Medulla oblongata (tissue), 1 donor: ENCODE measurements around the gene DLL1.

ENCODE experiments used
- DNase-seq: peaks from one replicate; pipeline ENCODE4 v3.0.0-alpha.2; 2015; ENCODE audit errors: extremely low spot score

Gene DLL1

GRCh38 chr6:170250981-170251775 lies 39.7 kb downstream of the DLL1 start:
- no peak for DNase-seq

- DNase-seq, result no peak
These were observed 40.4 kb downstream of the DLL1 start for GRCh38 chr6:170250455-170250854.

- DNase-seq, result no peak
These were observed 41.1 kb downstream of the DLL1 start for GRCh38 chr6:170249817-170250216.

- DNase-seq, result no peak
These were observed 41.8 kb downstream of the DLL1 start for GRCh38 chr6:170248861-170249600.

GRCh38 chr6:170248111-170248805 lies 42.6 kb downstream of the DLL1 start:
- no peak for DNase-seq

- DNase-seq, result no peak
These were observed 43.6 kb downstream of the DLL1 start for GRCh38 chr6:170247178-170247701.

- DNase-seq, result no peak
These were observed 45.3 kb downstream of the DLL1 start for GRCh38 chr6:170245475-170245992.

GRCh38 chr6:170244721-170245474 lies 46.0 kb downstream of the DLL1 start:
- DNase-seq, result peak; percentile 47

GRCh38 chr6:170243791-170244291 lies 47.0 kb downstream of the DLL1 start:
- DNase-seq, result peak; percentile 65

GRCh38 chr6:170243386-170243785 lies 47.5 kb downstream of the DLL1 start:
- peak; percentile 23 for DNase-seq

GRCh38 chr6:170238741-170239565 lies 51.9 kb downstream of the DLL1 start:
- DNase-seq, result no peak

- no peak for DNase-seq
These were observed 52.7 kb downstream of the DLL1 start for GRCh38 chr6:170237999-170238740.

GRCh38 chr6:170236131-170236836 lies 54.6 kb downstream of the DLL1 start:
- DNase-seq, result no peak

- no peak for DNase-seq
These were observed 55.3 kb downstream of the DLL1 start for GRCh38 chr6:170235391-170236125.

- DNase-seq, result peak; percentile 56
These were observed 56.5 kb downstream of the DLL1 start for GRCh38 chr6:170234419-170234818.

- peak; percentile 34 for DNase-seq
These were observed 57.3 kb downstream of the DLL1 start for GRCh38 chr6:170233286-170234205.
